Lung (tissue), 16 donors: Measurements from ENCODE around the gene SLC10A1. TPM values are rescaled to one million over a fixed set of nuclear protein-coding genes. Genes with fewer than 3 reads are reported as not detected.

Experiments
- ATAC-seq: fragments of 200-7000 bp; cut with Tn5 transposase; one replicate; pipeline ENCODE4 v1.9.1; 2020; ENCODE audit warnings: moderate number of reproducible peaks; ENCODE audit not compliant: insufficient read depth, low FRiP score
- DNase-seq, 3 donors: peaks; one replicate each; pipeline ENCODE4 v3.0.0-alpha.2; 2013 to 2017
- H3K27ac ChIP-seq, 2 donors: one replicate each; pipeline ENCODE4 v1.5.1; 2013; ENCODE audit warnings: mild to moderate bottlenecking in 2 of 2, moderate library complexity in 2 of 2, control low read depth in 1 of 2, inconsistent platforms in 1 of 2, low read depth in 1 of 2, low read length in 1 of 2
- H3K27me3 ChIP-seq, 3 donors: one replicate each; pipeline ENCODE4 v1.5.1; 2013; ENCODE audit warnings: low read length in 2 of 3; ENCODE audit not compliant: control insufficient read depth in 3 of 3, insufficient read depth in 3 of 3
- H3K36me3 ChIP-seq, 4 donors: one replicate each; pipeline ENCODE4 v1.5.1; 2013; ENCODE audit warnings: low read length in 4 of 4, mild to moderate bottlenecking in 1 of 4, moderate library complexity in 1 of 4; ENCODE audit not compliant: control insufficient read depth in 4 of 4, insufficient read depth in 4 of 4
- H3K4me1 ChIP-seq, 5 donors: one replicate each; pipeline ENCODE4 v1.5.1; 2013; ENCODE audit warnings: low read length in 5 of 5, mild to moderate bottlenecking in 2 of 5, moderate library complexity in 1 of 5; ENCODE audit not compliant: control insufficient read depth in 5 of 5, insufficient read depth in 5 of 5
- H3K4me3 ChIP-seq: one replicate; pipeline ENCODE4 v1.5.1; 2013; ENCODE audit warnings: mild to moderate bottlenecking, control low read depth, moderate library complexity
- H3K9ac ChIP-seq, 2 donors: one replicate each; pipeline ENCODE4 v1.5.1; 2013; ENCODE audit warnings: low read length in 2 of 2, control low read depth in 1 of 2; ENCODE audit not compliant: insufficient read depth in 1 of 2
- H3K9me3 ChIP-seq, 4 donors: one replicate each; pipeline ENCODE4 v1.5.1; 2013; ENCODE audit warnings: low read length in 3 of 4, mild to moderate bottlenecking in 1 of 4, moderate library complexity in 1 of 4; ENCODE audit not compliant: control insufficient read depth in 4 of 4, insufficient read depth in 3 of 4
- WGBS, 2 donors: extraction: QIAGEN DNeasy Blood & Tissue Kit; methylation state at CpG; one replicate each; pipeline ENCODE4 v1.1.7; 2013; 5-methylcytosine and 5-hydroxymethylcytosine counted together
- long read RNA-seq, 5 donors: transcript quantifications; one replicate each; lab custom pipeline, GENCODE V29; 2026
- polyA plus RNA-seq, 2 donors: library from polyadenylated mRNA; stranded (reverse); fragments of 200-250 nt; gene quantifications; one replicate each; pipeline ENCODE4 v1.2.1, GENCODE V29; 2013
- total RNA-seq, 2 donors: library from RNA; depleted of rRNA in 1 of 2; stranded (reverse); fragments of >200 nt in 1 of 2; gene quantifications; one replicate each; pipeline ENCODE4 v1.2.1, GENCODE V29; 2014 to 2021
- TF ChIP-seq, protein P1 (sequence below): IDR thresholded peaks from 2 replicates; pipeline ENCODE4 v1.5.1; 2012; ENCODE audit warnings: mild to moderate bottlenecking; ENCODE audit errors: control extremely low read depth, extremely low read depth
- donor health status: control.
- donor health status: control.
- donor health status: Bipolar disorder and iron deficiency.
- donor health status: healthy.
- donor health status: DM: yes; HTN: yes; CAD: no.

SLC10A1 gene
- total RNA-seq (not detected), polyA plus RNA-seq (not detected)
- long read RNA-seq, donor 1: 0 reads
- long read RNA-seq, donor 2: 0 reads
- long read RNA-seq, donor 3: 0 reads
- long read RNA-seq, donor 4: 0 reads
- long read RNA-seq, donor 5: 0 reads

DNA sequence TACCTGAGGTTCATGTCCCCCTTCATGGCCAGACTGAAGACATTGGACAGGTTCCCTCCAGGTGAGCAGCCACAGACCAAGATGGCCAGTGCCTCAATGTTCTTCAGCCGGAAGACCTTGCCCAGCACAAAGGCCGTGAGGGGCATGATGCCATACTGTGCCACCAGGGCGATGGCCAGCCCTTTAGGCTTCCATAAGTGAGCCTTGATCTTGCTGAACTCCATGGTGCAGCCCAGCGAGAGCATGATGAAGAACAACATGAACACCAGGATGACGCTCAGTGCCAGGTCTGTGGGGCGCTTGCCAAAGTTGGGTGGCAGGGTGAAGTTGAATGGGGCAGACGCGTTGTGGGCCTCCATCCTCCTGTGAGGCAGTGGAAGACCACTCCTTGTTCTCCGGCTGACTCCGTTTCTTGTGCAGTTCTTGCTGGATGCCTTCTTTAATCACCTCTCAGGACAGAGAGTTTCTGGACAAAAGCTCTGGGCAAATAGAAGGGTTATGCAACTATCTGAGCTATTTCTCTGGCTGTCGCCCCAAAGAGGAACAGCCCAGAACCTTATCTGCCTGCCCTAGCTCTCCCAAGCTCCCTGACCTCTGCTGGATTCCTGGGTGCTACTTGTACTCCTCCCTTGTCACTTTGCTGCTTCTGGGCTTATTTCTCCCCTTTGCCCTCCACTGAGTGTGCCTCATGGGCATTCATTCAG is at the start of gene SLC10A1:
Gene SLC10A1, minus strand, starts transcription at position 445 of the 704 bp plus-strand sequence. Its CDS starts 86 bp downstream, at position 359.
- no peak within 1 kb of the TSS for H3K27ac ChIP-seq
- H3K36me3 ChIP-seq: no peaks in the 10 kb centered on the region
- no peak within 1 kb of the TSS for H3K9ac ChIP-seq
- TF ChIP-seq, protein P1, sequence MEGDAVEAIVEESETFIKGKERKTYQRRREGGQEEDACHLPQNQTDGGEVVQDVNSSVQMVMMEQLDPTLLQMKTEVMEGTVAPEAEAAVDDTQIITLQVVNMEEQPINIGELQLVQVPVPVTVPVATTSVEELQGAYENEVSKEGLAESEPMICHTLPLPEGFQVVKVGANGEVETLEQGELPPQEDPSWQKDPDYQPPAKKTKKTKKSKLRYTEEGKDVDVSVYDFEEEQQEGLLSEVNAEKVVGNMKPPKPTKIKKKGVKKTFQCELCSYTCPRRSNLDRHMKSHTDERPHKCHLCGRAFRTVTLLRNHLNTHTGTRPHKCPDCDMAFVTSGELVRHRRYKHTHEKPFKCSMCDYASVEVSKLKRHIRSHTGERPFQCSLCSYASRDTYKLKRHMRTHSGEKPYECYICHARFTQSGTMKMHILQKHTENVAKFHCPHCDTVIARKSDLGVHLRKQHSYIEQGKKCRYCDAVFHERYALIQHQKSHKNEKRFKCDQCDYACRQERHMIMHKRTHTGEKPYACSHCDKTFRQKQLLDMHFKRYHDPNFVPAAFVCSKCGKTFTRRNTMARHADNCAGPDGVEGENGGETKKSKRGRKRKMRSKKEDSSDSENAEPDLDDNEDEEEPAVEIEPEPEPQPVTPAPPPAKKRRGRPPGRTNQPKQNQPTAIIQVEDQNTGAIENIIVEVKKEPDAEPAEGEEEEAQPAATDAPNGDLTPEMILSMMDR: no peak
- 81 to 86% methylated on average over 11 of the region's 11 CpGs for WGBS, 2 donors
- ATAC-seq: no peak
- H3K27me3 ChIP-seq: no peaks in the 10 kb centered on the region
- H3K4me3 ChIP-seq: no peak within 1 kb of the TSS
- peaks cover 0 to 3% (median 0%) of the 10 kb centered on the region in 5 donors for H3K4me1 ChIP-seq
- DNase-seq: no peak
- H3K9me3 ChIP-seq: no peaks in the 10 kb centered on the region

DNA sequence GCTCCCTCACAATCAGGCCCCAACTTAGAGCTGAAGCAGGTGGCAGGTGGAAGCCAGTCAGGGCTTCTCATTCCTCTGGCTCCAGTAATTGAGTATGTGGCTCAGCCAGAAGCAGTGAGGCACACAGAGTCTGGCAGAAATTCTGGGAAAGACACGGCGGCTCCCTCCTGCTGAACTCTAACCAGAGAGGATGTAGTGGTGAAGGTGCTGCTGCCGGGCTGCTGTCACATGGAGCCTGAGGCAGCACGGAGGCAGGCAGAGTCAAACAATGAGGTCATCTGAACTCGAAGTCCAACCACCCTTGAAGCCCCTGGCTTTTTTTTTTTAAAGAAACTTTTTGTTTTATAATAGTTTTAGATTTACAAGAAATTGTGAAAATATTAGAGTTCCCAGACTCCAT is 48.7 kb upstream of the SLC10A1 start:
- WGBS, 2 donors: 41 to 60% methylated on average over 5 of the region's 5 CpGs
- H3K27ac ChIP-seq: no peak overlapping the region
- no peak overlapping the region for H3K4me3 ChIP-seq
- no peaks in the 10 kb centered on the region for H3K9me3 ChIP-seq
- H3K9ac ChIP-seq: no peak overlapping the region
- H3K4me1 ChIP-seq: no peaks in the 10 kb centered on the region
- TF ChIP-seq, protein P1: no peak
- no peak for DNase-seq
- H3K36me3 ChIP-seq: no peaks in the 10 kb centered on the region
- H3K27me3 ChIP-seq: no peaks in the 10 kb centered on the region
- no peak for ATAC-seq

DNA sequence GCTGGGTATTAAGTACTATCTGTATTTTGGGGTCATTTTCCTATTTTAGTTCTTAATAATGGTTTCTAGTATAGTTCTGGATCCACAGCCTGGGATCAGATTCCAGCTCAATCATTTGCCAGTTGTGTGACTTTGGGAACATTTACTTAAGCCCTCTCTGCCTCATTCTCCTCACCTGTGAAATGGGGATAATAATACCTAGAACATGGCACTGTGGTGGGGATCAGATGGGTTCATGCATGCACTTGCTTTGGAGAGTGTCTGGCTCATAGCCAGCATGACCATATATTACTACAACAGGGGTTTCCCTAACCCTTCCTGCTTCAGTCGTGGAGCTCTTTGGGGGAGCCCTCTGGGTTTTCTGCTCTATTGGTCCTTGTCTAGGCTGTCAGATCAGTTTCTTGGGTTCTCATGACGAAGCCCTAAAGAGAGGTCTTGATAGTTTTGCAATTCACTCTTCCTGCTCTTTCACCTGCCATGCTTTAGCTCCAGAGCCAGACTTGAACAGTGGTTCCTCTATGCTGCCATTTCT is 48.1 kb upstream of the SLC10A1 start:
- WGBS, 2 donors: 59 to 62% methylated on average over 2 of the region's 2 CpGs
- DNase-seq (no peak), ATAC-seq (no peak)
- Histone ChIP-seq H3K4me1 (no peaks in the 10 kb centered on the region), H3K9ac (no peak overlapping the region), H3K27ac (no peak overlapping the region), H3K27me3 (no peaks in the 10 kb centered on the region), H3K9me3 (no peaks in the 10 kb centered on the region), H3K36me3 (no peaks in the 10 kb centered on the region), H3K4me3 (no peak overlapping the region)
- TF ChIP-seq, protein P1: no peak
